CD4-positive, alpha-beta T cell (primary cell): ENCODE data around the gene SLC4A7. TPM values are rescaled to one million over a fixed set of nuclear protein-coding genes. Genes with fewer than 3 reads are reported as not detected.

Experiments
- ATAC-seq: fragments of 200-7000 bp; cut with Tn5 transposase; one replicate; pipeline ENCODE4 v1.10.0; 2022; ENCODE audit warnings: mild to moderate bottlenecking; ENCODE audit not compliant: poor library complexity
- CTCF ChIA-PET: fragments of 350-600 bp; sonication (Branson Sonifier 250); formaldehyde crosslinking; loops from one replicate; lab custom pipeline; 2021; ENCODE audit warnings: antibody characterized with exemption, inconsistent platforms; lab: Charles Lee
- POLR2A ChIA-PET: fragments of 350-600 bp; sonication (Branson Sonifier 250); formaldehyde crosslinking; loops from one replicate; lab custom pipeline; 2021; ENCODE audit warnings: antibody characterized with exemption, inconsistent platforms; lab: Charles Lee
- DNase-seq, 14 experiments: peaks; one replicate each; pipeline ENCODE4 v3.0.0-alpha.2; 2013 to 2020; ENCODE audit warnings: mixed read lengths in 2 of 14
- H3K27ac ChIP-seq, 2 donors: one replicate each; pipeline versions ENCODE4 v1.5.1 to v1.7.0; 2013; ENCODE audit warnings: low read length in 2 of 2, low read depth in 1 of 2, mild to moderate bottlenecking in 1 of 2
- H3K27me3 ChIP-seq, 2 experiments: 1 replicate in 1 of 2; 2 replicates in 1 of 2; pipeline versions ENCODE4 v1.6.1 to v1.7.0; 2013; ENCODE audit warnings: low read length in 2 of 2, control low read depth in 1 of 2, mild to moderate bottlenecking in 1 of 2, moderate library complexity in 1 of 2; ENCODE audit not compliant: insufficient read depth in 2 of 2, control insufficient read depth in 1 of 2
- H3K36me3 ChIP-seq: one replicate; pipeline ENCODE4 v1.6.1; 2013; ENCODE audit warnings: low read length, control low read depth; ENCODE audit not compliant: insufficient read depth
- H3K4me1 ChIP-seq: one replicate; pipeline ENCODE4 v1.6.1; 2013; ENCODE audit warnings: low read length, control low read depth; ENCODE audit not compliant: insufficient read depth
- H3K4me3 ChIP-seq: one replicate; pipeline ENCODE4 v1.5.1; 2013; ENCODE audit warnings: mild to moderate bottlenecking, low read length, moderate library complexity
- H3K9me3 ChIP-seq, 2 experiments: 1 replicate in 1 of 2; 2 replicates in 1 of 2; pipeline versions ENCODE4 v1.6.1 to v1.7.0; 2013; ENCODE audit warnings: low read length in 2 of 2, mild to moderate bottlenecking in 2 of 2, control low read depth in 1 of 2, moderate library complexity in 1 of 2; ENCODE audit not compliant: control insufficient read depth in 1 of 2, insufficient read depth in 1 of 2
- H3K27ac Mint-ChIP-seq: one replicate; pipeline ENCODE4 v1.8.0; 2020; ENCODE audit warnings: mixed read lengths
- H3K27me3 Mint-ChIP-seq: one replicate; pipeline ENCODE4 v1.8.0; 2021; ENCODE audit warnings: mixed read lengths
- H3K36me3 Mint-ChIP-seq: one replicate; pipeline ENCODE4 v1.8.0; 2021; ENCODE audit warnings: low read depth, mixed read lengths
- H3K4me1 Mint-ChIP-seq: one replicate; pipeline ENCODE4 v1.8.0; 2021; ENCODE audit warnings: low read depth, mixed read lengths
- H3K4me3 Mint-ChIP-seq: one replicate; pipeline ENCODE4 v1.8.0; 2020; ENCODE audit warnings: mild to moderate bottlenecking, mixed read lengths
- H3K9me3 Mint-ChIP-seq: one replicate; pipeline ENCODE4 v1.8.0; 2020; ENCODE audit warnings: mixed read lengths
- CTCF ChIP-seq: fragments of 200-600 bp; IDR thresholded peaks from one replicate; pipeline ENCODE4 v1.8.0; 2022; ENCODE audit warnings: antibody characterized with exemption, mild to moderate bottlenecking
- intact Hi-C, 2 experiments: fragments of 100-400 bp; cut with DNase I in 1 of 2; cut with micrococcal nuclease in 1 of 2; formaldehyde crosslinking; loops; one replicate each; pipeline versions ENCODE4 v1.15.1 to v1.9.0; 2023 to 2025; cut with DNase I, micrococcal nuclease
- total RNA-seq, 174 experiments: library from RNA in 2 of 174; stranded (reverse) in 2 of 174; gene quantifications; one replicate each; pipeline ENCODE4 v1.2.3 and lab custom pipeline; 2021 to 2026

Gene SLC4A7
- total RNA-seq, 2 experiments from 2014 or later: 37.0 to 38.3 TPM

- H3K27ac Mint-ChIP-seq: no peak overlapping the region
- H3K4me1 Mint-ChIP-seq: peaks cover 5% of the 10 kb centered on the region
These were observed 140.0 kb downstream of the SLC4A7 start for GRCh38 chr3:27344192-27344591.

GRCh38 chr3:27342267-27342666 is 141.9 kb downstream of the SLC4A7 start:
- peaks cover 5% of the 10 kb centered on the region for H3K4me1 Mint-ChIP-seq

More at GRCh38 chr3:27344192-27344591, 140.0 kb downstream of the SLC4A7 start:
- ATAC-seq: no peak
- CTCF ChIA-PET: interaction anchor here (2.5 kb wide), 1 partner anchor 14 kb away, joined by 10 read pairs; no protein-coding TSS in a partner anchor
- Histone ChIP-seq H3K4me3 (no peak overlapping the region), H3K9me3 (no peaks in the 10 kb centered on the region), H3K4me1 (peaks cover 3% of the 10 kb centered on the region), H3K27ac (no peak overlapping the region), H3K27me3 (no peaks in the 10 kb centered on the region), H3K36me3 (no peaks in the 10 kb centered on the region)
- no peaks in the 10 kb centered on the region for H3K9me3 Mint-ChIP-seq
- no peak for DNase-seq
- H3K36me3 Mint-ChIP-seq: no peaks in the 10 kb centered on the region
- intact Hi-C loops: no loop called here
- POLR2A ChIA-PET: no interaction called here
- no peak overlapping the region for H3K4me3 Mint-ChIP-seq
- H3K27me3 Mint-ChIP-seq: no peaks in the 10 kb centered on the region
- TF ChIP-seq CTCF: no peak

GRCh38 chr3:27340534-27340933 is 143.7 kb downstream of the SLC4A7 start:
- no peaks in the 10 kb centered on the region for H3K27me3 ChIP-seq
- H3K9me3 ChIP-seq: no peaks in the 10 kb centered on the region
- H3K4me3 ChIP-seq: no peak overlapping the region
- Mint-ChIP-seq H3K27me3 (no peaks in the 10 kb centered on the region), H3K36me3 (no peaks in the 10 kb centered on the region), H3K4me1 (peaks cover 3% of the 10 kb centered on the region), H3K4me3 (no peak overlapping the region), H3K9me3 (no peaks in the 10 kb centered on the region), H3K27ac (no peak overlapping the region)
- intact Hi-C loops: no loop called here
- H3K4me1 ChIP-seq: peaks cover 3% of the 10 kb centered on the region
- peak; percentile 55 for ATAC-seq
- ChIA-PET CTCF (no interaction called here), POLR2A (no interaction called here)
- no peak overlapping the region for H3K27ac ChIP-seq
- DNase-seq: peak in 2 of 14 experiments; percentile 25 to 56
- TF ChIP-seq CTCF: no peak
- no peaks in the 10 kb centered on the region for H3K36me3 ChIP-seq

More at GRCh38 chr3:27342267-27342666, 141.9 kb downstream of the SLC4A7 start:
- intact Hi-C loops: no loop called here
- Histone ChIP-seq H3K27me3 (no peaks in the 10 kb centered on the region), H3K9me3 (no peaks in the 10 kb centered on the region), H3K4me3 (no peak overlapping the region), H3K36me3 (no peaks in the 10 kb centered on the region), H3K27ac (no peak overlapping the region), H3K4me1 (peaks cover 3% of the 10 kb centered on the region)
- ChIA-PET CTCF (no interaction called here), POLR2A (no interaction called here)
- TF ChIP-seq CTCF: no peak
- no peaks in the 10 kb centered on the region for H3K9me3 Mint-ChIP-seq
- no peak overlapping the region for H3K4me3 Mint-ChIP-seq
- DNase-seq: no peak
- ATAC-seq: no peak
- H3K27me3 Mint-ChIP-seq: no peaks in the 10 kb centered on the region
- H3K27ac Mint-ChIP-seq: no peak overlapping the region
- H3K36me3 Mint-ChIP-seq: no peaks in the 10 kb centered on the region
